HG02678 (cell line): Measurements from ENCODE around the gene PPT1.

Experiments
- ATAC-seq: cut with Tn5 transposase; IDR thresholded peaks from one replicate; pipeline ENCODE4 v1.9.1; 2021; ENCODE audit warnings: mild to moderate bottlenecking, moderate library complexity; ENCODE audit not compliant: unreplicated experiment

Gene PPT1

GRCh38 chr1:40096977-40097782, at the start of gene PPT1:
Gene PPT1, minus strand, starts transcription at chr1:40097252. Its CDS starts 14 bp downstream, at chr1:40097238.
- ATAC-seq, result peak; percentile 87

- no peak for ATAC-seq
These were observed 47.0 kb upstream of the PPT1 start for GRCh38 chr1:40143891-40144575.

- no peak for ATAC-seq
These were observed 45.0 kb upstream of the PPT1 start for GRCh38 chr1:40141878-40142535.

- ATAC-seq, result no peak
These were observed 43.3 kb upstream of the PPT1 start for GRCh38 chr1:40140211-40140973.

- no peak for ATAC-seq
These were observed 36.8 kb upstream of the PPT1 start for GRCh38 chr1:40133839-40134238.

- no peak for ATAC-seq
These were observed 36.2 kb upstream of the PPT1 start for GRCh38 chr1:40133312-40133665.

GRCh38 chr1:40132383-40133311, 35.6 kb upstream of the PPT1 start:
- ATAC-seq, result no peak

- no peak for ATAC-seq
These were observed 33.8 kb upstream of the PPT1 start for GRCh38 chr1:40130892-40131291.

GRCh38 chr1:40122855-40123254, 25.8 kb upstream of the PPT1 start:
- no peak for ATAC-seq

GRCh38 chr1:40120128-40120527, 23.1 kb upstream of the PPT1 start:
- no peak for ATAC-seq

- ATAC-seq, result no peak
These were observed 17.3 kb upstream of the PPT1 start for GRCh38 chr1:40114400-40114799.

- no peak for ATAC-seq
These were observed 13.3 kb upstream of the PPT1 start for GRCh38 chr1:40110389-40110788.

GRCh38 chr1:40107290-40107959, 10.4 kb upstream of the PPT1 start:
- no peak for ATAC-seq

GRCh38 chr1:40105028-40105427, 8.0 kb upstream of the PPT1 start:
- no peak for ATAC-seq

GRCh38 chr1:40102896-40103295, 5.8 kb upstream of the PPT1 start:
- no peak for ATAC-seq

GRCh38 chr1:40102038-40102437, 5.0 kb upstream of the PPT1 start:
- no peak for ATAC-seq

- peak; percentile 14 for ATAC-seq
These were observed 441 bp downstream of the PPT1 start for GRCh38 chr1:40096646-40096976.

- no peak for ATAC-seq
These were observed 1.2 kb downstream of the PPT1 start for GRCh38 chr1:40095806-40096205.

GRCh38 chr1:40094466-40095110, 2.5 kb downstream of the PPT1 start:
- ATAC-seq, result no peak
